Calu3 (cell line): ENCODE measurements around the gene SPATC1L. TPM values are rescaled to one million over a fixed set of nuclear protein-coding genes. Genes with fewer than 3 reads are reported as not detected.
A peak's percentile ranks its signal among the peaks of the same experiment; 100 is the strongest.
"Not testable (repeated sequence)": the region's sequence is repeated elsewhere in the genome, so short reads cannot be mapped to it uniquely, and the experiment has no call there.

Experiments
- BruUV-seq: library from RNA; stranded (reverse); fragments of 400-500 nt; replicated peaks from 2 replicates; lab custom pipeline; 2021; lab: Mats Ljungman, UMichigan
- CTCF ChIA-PET: fragments of 300-600 bp; sonication (Branson Sonifier 250); formaldehyde crosslinking; loops from one replicate; lab custom pipeline; 2022; ENCODE audit warnings: antibody characterized with exemption; lab: Charles Lee
- DNase-seq: peaks from one replicate; pipeline ENCODE4 v3.0.0; 2022
- H3K27ac Mint-ChIP-seq: one replicate; pipeline ENCODE4 v1.8.0; 2022; ENCODE audit warnings: mixed read lengths; ENCODE audit not compliant: unreplicated experiment
- H3K27me3 Mint-ChIP-seq: one replicate; pipeline ENCODE4 v1.8.0; 2022; ENCODE audit warnings: mixed read lengths; ENCODE audit not compliant: unreplicated experiment
- H3K36me3 Mint-ChIP-seq: one replicate; pipeline ENCODE4 v1.8.0; 2022; ENCODE audit warnings: mild to moderate bottlenecking, moderate library complexity, mixed read lengths; ENCODE audit not compliant: insufficient read depth, unreplicated experiment
- H3K4me1 Mint-ChIP-seq: one replicate; pipeline ENCODE4 v1.8.0; 2022; ENCODE audit warnings: mild to moderate bottlenecking, low read depth, mixed read lengths; ENCODE audit not compliant: unreplicated experiment
- H3K4me3 Mint-ChIP-seq: one replicate; pipeline ENCODE4 v1.8.0; 2022; ENCODE audit warnings: mild to moderate bottlenecking, low read depth, moderate library complexity, mixed read lengths; ENCODE audit not compliant: unreplicated experiment
- H3K9me3 Mint-ChIP-seq: one replicate; pipeline ENCODE4 v1.8.0; 2022; ENCODE audit warnings: low read depth, mixed read lengths; ENCODE audit not compliant: unreplicated experiment
- intact Hi-C: fragments of 100-400 bp; cut with micrococcal nuclease; formaldehyde crosslinking; loops from one replicate; pipeline ENCODE4 v1.10.0; 2022; ENCODE audit not compliant: unreplicated experiment
- total RNA-seq: library from RNA; stranded (reverse); gene quantifications from 2 replicates; pipeline ENCODE4 v1.2.3, GENCODE V29; 2022
- TF ChIP-seq, protein P1 (sequence below): fragments of 200-600 bp; IDR thresholded peaks from one replicate; pipeline ENCODE4 v1.8.0; 2022; ENCODE audit warnings: antibody characterized with exemption; ENCODE audit not compliant: unreplicated experiment

The SPATC1L gene
- total RNA-seq, 1 experiment from 2014 or later: 4.4 TPM

DNA sequence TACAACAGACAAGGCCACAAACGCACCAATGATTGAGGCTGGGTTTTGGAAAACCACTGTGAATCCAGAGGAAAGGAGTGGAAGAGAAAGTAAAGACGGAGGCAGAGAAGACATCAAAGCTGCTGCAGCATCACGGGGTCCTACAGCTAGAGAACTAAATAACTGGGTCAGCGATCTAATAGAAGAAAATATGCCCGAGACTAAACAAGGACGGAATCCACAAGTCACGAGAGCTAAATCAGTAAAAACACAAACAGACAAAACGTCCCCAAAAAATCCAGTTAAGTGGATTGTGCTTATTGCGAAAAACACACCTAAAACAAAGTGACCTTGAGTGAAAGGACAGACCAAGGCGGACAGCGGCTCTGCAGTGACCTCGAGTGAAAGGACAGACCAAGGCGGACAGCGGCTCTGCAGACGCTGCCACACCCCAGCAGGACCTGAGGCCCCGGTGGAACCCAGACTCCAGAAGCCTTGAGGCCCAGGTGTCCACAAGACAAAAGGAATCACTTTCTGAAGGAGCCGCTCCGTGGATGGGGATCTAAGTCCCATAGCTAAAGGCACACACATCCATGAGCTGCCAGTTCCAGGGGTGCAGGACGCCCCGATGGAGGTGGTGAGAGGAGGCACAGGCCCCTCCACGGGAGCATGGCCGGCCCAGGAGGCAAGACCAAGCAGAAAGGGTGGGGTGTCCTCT lies 34.9 kb downstream of the SPATC1L start:
- BruUV-seq: no TSS peak
- intact Hi-C loops: loop anchor here (5.0 to 10.0 kb wide), 2 partner anchors 75 to 177 kb away; partner anchors contain the start of gene LSS
- TF ChIP-seq, protein P1, sequence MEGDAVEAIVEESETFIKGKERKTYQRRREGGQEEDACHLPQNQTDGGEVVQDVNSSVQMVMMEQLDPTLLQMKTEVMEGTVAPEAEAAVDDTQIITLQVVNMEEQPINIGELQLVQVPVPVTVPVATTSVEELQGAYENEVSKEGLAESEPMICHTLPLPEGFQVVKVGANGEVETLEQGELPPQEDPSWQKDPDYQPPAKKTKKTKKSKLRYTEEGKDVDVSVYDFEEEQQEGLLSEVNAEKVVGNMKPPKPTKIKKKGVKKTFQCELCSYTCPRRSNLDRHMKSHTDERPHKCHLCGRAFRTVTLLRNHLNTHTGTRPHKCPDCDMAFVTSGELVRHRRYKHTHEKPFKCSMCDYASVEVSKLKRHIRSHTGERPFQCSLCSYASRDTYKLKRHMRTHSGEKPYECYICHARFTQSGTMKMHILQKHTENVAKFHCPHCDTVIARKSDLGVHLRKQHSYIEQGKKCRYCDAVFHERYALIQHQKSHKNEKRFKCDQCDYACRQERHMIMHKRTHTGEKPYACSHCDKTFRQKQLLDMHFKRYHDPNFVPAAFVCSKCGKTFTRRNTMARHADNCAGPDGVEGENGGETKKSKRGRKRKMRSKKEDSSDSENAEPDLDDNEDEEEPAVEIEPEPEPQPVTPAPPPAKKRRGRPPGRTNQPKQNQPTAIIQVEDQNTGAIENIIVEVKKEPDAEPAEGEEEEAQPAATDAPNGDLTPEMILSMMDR: no peak
- DNase-seq: no peak
- Mint-ChIP-seq H3K4me1 (peaks cover 2% of the 10 kb centered on the region), H3K4me3 (no peak overlapping the region), H3K27me3 (no peaks in the 10 kb centered on the region), H3K27ac (no peak overlapping the region), H3K36me3 (no peaks in the 10 kb centered on the region), H3K9me3 (no peaks in the 10 kb centered on the region)
- CTCF ChIA-PET: no interaction called here

DNA sequence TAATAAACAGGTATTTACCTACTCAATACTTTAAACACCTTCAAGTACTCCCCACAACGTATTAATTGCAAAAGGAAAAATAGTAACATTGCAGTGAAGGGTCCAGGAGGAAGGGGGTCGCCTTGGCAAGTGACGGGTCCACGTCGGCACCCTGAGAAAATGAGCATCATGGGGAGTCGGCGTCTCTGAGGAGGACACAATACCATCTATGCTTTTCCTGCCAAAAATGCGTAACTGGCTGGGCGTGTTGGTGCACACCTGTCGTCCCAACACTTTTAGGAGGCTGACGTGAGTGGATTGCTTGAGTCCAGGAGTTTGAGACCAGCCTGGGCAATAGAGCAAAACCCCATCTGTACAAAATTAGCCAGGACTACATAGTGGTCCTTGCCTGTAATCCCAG lies 36.2 kb downstream of the SPATC1L start:
- CTCF ChIA-PET: no interaction called here
- intact Hi-C loops: loop anchor here (5.0 to 10.0 kb wide), 2 partner anchors 77 to 176 kb away; partner anchors contain the start of gene LSS
- peaks cover 8% of the 10 kb centered on the region for H3K36me3 Mint-ChIP-seq

DNA sequence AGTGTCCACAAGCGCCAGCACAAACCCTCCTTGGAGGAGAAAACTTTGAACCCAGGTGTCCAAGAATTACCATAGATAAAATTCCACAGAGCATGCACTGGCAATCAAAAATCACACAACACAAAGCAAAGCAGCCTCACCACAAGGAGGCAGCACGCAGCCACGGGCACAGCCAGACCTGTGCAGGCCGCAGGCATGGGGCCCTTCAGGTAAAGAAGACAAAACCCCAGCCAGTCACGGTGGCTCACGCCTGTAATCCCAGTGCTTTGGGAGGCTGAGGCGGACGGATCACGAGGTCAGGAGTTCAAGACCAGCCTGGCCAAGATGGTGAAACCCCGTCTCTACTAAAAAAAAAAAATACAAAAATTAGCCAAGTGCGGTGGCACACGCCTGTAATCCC lies 36.8 kb downstream of the SPATC1L start:
- H3K4me3 Mint-ChIP-seq, H3K27me3 Mint-ChIP-seq, H3K9me3 Mint-ChIP-seq, H3K36me3 Mint-ChIP-seq, H3K27ac Mint-ChIP-seq, BruUV-seq, CTCF ChIA-PET: not testable (repeated sequence)
- peaks cover 11% of the 10 kb centered on the region for H3K4me1 Mint-ChIP-seq
- peak; percentile 71 for DNase-seq
- intact Hi-C loops: loop anchor here (5.0 to 10.0 kb wide), 2 partner anchors 77 to 175 kb away; partner anchors contain the start of gene LSS

More for the DNA sequence above, 36.2 kb downstream of the SPATC1L start:
- Mint-ChIP-seq H3K4me1 (peaks cover 11% of the 10 kb centered on the region), H3K9me3 (no peaks in the 10 kb centered on the region), H3K4me3 (no peak overlapping the region), H3K27me3 (no peaks in the 10 kb centered on the region), H3K27ac (no peak overlapping the region)
- DNase-seq: no peak
- TF ChIP-seq, protein P1: no peak
- BruUV-seq: no TSS peak

DNA sequence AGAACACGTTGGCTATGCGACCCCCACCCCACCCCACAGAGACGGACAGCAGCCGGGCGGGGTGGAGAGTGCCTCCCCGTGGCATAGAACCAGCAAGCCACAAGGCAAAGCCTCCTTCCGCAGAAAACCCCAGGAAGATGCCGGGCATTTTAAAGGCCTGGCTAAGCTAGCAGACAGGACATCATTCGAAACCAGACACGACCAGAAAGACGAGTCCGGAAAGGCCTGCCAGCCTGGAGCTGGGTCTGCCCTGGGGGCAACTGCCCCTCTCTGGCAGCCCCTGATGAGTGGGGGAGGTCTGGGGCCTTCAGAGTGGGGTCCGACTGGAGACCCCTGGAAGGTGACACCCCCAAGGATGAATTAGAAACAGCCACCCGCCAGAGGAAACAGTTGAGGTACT lies 37.4 kb downstream of the SPATC1L start:
- no peaks in the 10 kb centered on the region for H3K27me3 Mint-ChIP-seq
- intact Hi-C loops: loop anchor here (5.0 to 10.0 kb wide), 2 partner anchors 78 to 175 kb away; partner anchors contain the start of gene LSS
- TF ChIP-seq, protein P1: no peak
- no peak overlapping the region for H3K27ac Mint-ChIP-seq
- H3K4me3 Mint-ChIP-seq: no peak overlapping the region
- no peak for DNase-seq
- peaks cover 8% of the 10 kb centered on the region for H3K36me3 Mint-ChIP-seq
- peaks cover 11% of the 10 kb centered on the region for H3K4me1 Mint-ChIP-seq
- CTCF ChIA-PET: no interaction called here
- no TSS peak for BruUV-seq
- no peaks in the 10 kb centered on the region for H3K9me3 Mint-ChIP-seq
